HEK293T (cell line): ENCODE measurements around the gene CTH.

Experiments
- FOXM1 ChIP-seq: fragments of 450-650 bp; IDR thresholded peaks from 2 replicates; pipeline ENCODE4 v1.6.1; 2017; ENCODE audit warnings: mild to moderate bottlenecking, borderline replicate concordance
- L3MBTL2 ChIP-seq: fragments of 450-650 bp; conservative IDR thresholded peaks from 2 replicates; pipeline ENCODE4 v1.6.1; 2016; ENCODE audit warnings: mild to moderate bottlenecking

- TF ChIP-seq L3MBTL2 (no peak), FOXM1 (no peak)
These were observed 49.2 kb upstream of the CTH start for GRCh38 chr1:70361727-70362398.
